HG03460 (cell line): ENCODE data around the gene ARL8A.
"Not testable (repeated sequence)": the region's sequence is repeated elsewhere in the genome, so short reads cannot be mapped to it uniquely, and the experiment has no call there.

Experiments used
- ATAC-seq: cut with Tn5 transposase; IDR thresholded peaks from one replicate; pipeline ENCODE4 v1.9.1; 2021; ENCODE audit not compliant: unreplicated experiment

The ARL8A gene

DNA sequence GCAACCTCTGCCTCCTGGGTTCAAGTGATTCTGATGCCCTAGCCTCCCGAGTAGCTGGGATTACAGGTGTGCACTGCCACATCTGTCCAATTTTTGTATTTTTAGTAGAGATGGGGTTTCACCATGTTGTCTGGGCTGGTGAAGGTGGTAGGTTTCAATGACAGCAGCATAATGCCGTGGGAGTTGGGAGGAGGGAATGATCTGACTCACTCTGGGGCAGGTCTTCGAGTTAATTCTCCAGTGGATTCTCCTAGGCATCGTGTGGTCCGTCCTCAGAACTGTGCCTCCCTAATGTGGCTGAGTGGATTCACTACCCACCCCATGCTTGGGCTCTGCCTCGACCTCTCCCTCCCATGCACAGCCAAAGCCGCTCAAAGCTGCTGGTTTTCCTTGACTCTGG, 23.5 kb downstream of the ARL8A start:
- ATAC-seq = no peak

DNA sequence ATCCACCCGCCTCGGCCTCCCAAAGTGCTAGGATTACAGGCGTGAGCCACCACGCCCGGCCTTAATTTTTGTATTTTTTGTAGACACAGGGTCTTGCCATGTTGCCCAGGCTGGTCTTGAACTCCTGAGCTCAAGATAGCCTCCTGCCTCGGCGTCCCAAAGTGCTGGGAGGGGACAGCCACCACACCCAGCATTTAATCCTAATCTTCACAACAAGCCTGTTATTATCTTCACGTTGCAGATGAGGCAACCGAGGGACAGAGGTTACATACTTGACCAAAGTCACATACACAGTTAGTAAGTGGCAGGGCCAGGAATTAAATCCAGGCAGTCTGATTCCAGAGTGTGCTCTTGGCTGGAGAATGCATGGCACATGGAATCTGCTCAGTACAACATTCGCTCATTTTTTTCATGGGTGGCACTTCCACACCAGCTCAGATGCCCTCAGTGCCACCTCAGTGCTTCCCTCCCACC, 26.6 kb downstream of the ARL8A start:
- no peak for ATAC-seq

DNA sequence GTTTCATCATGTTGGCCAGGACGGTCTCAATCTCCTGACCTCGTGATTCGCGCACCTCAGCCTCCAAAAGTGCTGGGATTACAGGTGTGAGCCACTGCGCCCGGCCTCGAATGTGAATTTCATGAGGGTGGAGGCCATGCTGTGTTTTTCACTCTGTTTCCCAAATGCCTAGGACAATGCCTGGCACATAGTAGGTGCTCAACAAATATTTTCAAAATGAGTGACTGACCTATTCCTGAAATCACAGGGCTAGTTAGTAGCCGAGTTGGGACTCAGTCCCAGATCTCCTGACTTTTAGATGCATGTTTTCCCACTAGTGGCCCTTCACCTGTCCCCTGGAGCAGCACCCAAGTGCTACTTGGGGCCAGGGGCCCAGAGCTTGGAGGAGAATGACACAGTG, 28.2 kb downstream of the ARL8A start:
- ATAC-seq = no peak

DNA sequence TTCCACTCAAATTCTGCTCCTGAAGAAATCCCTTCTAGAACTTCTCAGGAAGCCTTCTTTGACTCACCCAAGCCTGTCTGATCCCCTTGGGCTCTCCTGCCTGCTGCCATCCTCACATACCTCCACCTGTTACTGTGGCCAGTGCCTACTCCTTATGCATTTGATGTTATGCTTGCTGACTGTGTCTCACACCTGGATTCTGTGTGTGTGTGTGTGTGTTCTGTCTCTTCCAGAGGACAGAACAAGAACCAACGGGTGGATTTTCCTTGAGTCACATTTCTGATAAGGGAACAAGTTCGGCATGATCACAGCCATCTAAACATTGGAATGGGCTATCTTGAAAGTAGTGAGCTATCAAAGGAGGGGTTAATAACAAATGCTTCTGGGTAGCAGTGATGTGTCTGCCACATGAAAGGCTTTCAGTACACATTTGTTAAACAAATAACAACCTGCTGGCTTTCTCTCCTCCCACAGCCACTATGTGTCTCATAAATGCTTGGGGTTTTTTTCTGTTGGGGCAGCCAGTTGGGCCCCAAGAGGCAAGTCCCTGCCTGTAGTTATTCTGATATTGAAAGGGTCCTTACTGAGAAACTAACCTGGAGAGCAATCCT, 30.7 kb downstream of the ARL8A start:
- ATAC-seq = no peak

GRCh38 chr1:202112859-202113689, 31.5 kb downstream of the ARL8A start:
- no peak for ATAC-seq

DNA sequence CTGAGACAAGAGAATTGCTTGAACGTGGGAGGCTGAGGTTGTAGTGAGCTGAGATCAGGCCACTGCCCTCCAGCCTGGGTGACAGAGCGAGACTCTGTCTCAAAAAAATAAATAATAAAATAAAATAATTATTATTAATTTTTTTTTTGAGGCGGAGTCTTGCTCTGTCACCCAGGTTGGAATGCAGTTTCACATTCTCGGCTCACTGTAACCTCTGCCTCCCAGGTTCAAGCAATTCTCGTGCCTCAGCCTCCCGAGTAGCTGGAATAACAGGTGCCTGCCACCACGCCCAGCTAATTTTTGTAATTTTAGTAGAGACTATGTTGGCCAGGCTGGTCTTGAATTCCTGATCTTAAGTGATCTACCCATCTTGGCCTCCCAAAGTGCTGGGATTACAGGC, 32.9 kb downstream of the ARL8A start:
- ATAC-seq = not testable (repeated sequence)

DNA sequence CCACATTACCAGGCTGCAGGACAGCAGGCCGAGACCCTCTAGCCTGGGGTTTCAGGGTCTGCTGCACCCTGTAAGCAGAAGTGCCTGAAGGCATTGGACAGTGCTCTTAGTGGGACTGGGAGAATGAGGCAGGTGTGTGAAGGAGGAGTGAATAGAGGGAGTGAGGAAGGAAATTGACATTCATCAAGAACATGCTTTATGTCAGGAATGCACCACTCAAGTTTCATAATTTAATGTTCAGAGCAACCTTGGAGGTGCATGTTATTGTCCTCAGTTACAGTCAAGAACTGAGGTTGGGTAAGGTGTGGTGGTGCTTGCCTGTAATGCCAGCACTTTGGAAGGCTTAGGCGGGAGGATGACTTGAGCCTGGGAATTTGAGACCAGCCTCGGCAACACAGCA, 33.6 kb downstream of the ARL8A start:
- no peak for ATAC-seq

GRCh38 chr1:202107801-202108731, 36.5 kb downstream of the ARL8A start:
- ATAC-seq = no peak

DNA sequence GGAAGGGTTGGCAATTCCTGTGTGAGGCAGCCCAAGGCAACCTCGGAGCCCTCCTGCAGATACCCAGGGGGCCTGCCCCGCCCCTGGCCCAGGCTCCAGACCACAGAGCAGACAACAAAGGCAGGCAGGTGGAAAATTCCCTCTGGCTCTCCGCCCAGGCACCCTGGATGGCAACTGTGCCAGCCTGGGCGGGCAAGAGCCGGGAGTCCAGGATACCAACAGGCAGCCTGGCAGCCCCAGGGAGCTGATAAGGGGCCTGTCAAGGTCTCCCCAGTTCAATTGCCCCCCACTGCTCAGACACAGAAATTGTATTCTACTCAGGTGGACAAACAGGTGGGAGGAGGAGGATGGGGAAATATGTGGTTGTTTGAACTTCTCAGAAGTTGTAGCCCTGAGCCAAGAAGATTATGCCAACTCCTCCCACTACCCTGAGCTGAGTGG, 37.2 kb downstream of the ARL8A start:
- no peak for ATAC-seq

- ATAC-seq = no peak
Measured at GRCh38 chr1:202106340-202107254, 37.9 kb downstream of the ARL8A start.

GRCh38 chr1:202105571-202106339, 38.8 kb downstream of the ARL8A start:
- ATAC-seq = no peak

DNA sequence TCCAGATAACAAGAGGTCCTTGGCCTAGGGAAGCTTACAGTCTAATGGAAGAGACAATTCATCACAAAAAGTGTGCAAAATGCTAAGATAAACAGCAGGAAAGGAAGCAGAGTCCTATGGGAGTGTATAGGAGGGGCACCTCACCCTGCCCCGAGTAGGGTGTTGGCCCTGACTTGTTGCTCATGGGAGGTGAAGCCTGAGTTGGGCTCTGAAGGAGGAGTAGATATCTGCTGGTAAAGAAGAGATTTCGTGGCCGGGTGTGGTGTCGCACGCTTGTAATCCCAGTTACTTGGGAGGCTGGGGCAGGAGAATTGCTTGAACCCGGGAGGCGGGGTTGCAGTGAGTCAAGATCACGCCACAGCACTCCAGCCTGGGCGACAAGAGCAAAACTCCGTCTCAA, 40.5 kb downstream of the ARL8A start:
- ATAC-seq = no peak

DNA sequence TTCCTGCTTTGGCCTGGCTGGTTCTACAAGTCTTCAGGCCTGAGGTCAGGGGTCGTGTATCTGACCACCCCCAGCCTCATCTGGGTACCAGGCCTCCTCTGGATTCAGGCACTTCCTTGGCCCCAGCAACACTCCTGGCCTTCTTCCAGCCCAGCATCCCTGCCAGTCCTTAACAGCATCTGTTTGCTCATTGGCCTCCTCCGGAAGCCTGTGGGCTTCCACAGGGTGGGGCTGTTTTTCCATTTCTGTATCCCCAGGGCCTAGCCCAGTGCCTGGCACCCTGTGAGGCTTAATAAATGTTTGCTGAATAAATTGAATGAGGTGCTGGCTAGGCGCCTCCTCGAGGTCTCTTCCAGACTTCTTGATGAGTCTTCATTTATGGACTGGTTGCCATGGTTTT, 43.4 kb downstream of the ARL8A start:
- no peak for ATAC-seq

- no peak for ATAC-seq
Measured at GRCh38 chr1:202093858-202094257, 50.7 kb downstream of the ARL8A start.

DNA sequence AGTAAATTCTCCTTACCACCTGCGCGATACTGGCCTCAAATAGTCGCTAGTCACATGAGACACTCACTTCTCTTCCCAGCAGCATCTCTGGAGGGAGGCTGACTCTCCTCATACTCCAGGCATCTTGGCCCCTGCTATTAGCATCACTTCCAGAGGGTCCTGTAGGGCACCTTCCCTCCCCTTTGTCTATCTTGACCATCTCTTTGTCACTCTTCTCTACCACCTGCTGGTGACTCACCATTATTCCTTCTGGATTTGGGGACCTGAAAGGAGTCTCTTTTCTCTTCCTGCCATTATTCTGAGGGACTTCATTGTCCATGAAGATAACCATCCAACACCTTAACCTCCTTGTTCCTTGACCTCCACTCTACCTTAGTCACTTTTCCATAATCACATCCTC, 53.5 kb downstream of the ARL8A start:
- ATAC-seq = no peak

GRCh38 chr1:202088206-202088605, 56.3 kb downstream of the ARL8A start:
- ATAC-seq = no peak

DNA sequence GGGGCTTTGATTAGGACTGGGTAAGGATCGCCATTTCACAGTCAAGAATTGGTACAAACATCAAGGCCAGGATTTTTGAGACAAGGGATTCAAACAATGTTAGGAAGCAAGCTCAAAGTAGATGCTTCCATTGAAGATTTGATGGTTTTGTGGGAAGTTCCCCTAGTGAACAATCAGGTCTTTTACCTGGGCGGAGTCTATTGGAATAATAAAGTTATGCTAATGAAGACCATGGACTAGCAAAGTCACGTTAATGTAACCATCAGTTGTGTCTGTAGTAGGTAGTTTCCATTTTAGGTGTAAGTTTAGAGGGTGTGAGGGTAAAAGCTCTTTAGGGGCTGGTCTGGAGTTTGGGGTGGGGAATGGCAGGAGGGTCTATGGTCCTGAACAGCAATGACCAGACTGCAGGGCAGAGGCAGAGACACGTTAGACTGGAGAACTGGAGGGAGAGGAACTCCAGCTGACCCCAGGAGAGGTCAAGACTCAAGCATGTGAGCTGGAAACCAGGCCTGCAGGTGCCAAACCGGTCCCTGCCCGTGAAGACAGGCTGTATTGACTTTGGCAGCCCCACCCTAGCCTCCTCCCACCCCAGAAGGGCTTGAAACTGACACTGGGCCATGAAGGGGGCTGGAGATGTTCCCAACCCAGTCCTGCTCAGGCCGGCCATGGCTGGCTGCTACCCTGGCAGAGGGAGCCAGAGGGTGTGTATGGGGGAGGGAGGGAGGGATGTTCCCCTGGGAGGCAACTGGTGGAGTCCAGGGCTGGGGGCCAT, 57.8 kb downstream of the ARL8A start:
- ATAC-seq = no peak

DNA sequence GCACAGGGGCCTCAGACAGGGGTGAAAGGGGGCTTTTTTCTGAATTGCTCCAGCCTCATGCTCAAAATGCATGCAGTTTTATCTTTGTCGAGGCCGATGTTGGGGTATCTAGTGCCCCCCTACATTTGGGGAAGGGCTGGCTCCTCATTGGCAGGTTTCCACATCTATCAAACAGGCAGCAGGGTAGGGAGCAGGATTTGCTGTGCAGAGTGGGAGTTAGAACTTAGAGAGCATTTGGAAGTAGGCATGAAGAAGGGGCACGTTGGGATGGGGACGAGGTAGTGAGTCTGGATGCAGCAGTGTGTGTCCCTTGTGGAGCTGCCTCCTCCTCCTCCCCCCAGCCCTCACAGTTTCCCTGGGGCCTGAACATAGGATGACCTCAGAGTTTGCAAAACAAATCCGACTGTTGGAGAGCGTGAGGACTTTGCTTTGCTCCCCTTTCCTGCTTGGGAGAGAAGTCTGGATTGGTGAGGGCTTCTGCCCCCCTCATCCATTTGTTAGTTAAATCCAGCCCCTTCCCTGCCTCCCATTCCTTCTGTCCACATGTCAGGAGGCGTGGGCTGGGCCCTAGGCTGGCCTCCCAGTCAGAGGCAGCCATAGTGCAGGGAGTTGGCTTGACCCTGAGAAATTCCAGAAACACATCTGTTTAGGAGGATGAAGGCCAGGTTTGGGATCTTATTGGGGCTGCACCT, 58.7 kb downstream of the ARL8A start:
- no peak for ATAC-seq
